Measurements from ENCODE around the gene FABP3. TPM values are rescaled to one million over a fixed set of nuclear protein-coding genes. Genes with fewer than 3 reads are reported as not detected.
A peak's percentile ranks its signal among the peaks of the same experiment; 100 is the strongest.

FABP3 gene
- polyA plus RNA-seq (2011; rRNA removed) (14.5 and 19.8 TPM in 2 replicates), polyA minus RNA-seq (2011; rRNA and poly(A)+ RNA removed) (11.0 and 11.4 TPM in 2 replicates)

DNA sequence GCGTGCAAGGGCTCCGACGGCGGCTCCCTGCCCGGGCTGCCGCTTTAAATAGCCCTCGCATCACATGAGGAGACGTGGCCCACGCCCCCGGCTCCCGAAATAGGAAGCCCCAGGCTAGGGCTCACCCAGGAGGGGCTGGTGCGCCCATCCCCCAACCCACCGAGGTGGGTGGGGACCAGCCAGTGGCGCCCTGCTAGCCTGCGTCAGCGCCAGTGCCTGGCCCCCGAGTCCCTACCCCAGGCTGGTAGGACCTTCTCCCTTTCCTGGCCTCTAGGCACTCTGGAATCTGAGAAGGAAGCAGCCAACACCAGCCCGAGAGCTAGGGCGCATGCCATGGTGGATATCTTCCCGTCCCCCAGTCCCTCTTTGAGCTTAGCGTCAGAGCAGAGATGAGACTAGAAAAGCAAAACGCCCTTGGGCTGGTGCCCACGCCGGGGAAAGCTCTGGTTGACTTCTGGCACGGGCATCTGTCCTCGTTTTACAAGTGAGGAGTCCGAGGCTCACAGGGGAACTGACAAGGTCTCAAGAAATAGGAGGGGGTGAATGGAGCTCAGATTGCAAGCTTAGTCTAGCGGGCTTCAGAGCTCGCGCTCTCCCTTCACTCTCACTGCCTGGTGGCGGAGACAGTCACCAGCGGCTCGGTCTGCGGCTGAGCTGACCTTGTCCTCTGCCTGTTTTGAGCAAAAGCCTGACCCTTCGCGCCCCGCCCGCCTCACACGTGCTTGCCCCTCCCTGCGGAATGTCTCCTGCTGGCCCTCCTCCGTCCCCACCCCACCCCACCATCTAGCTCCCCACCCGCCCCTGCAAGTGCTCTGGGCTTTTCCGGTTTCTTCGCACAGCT is at the start of gene FABP3:
Gene FABP3 (minus strand): TSS at position 21 of the 841 bp plus-strand sequence. CDS start 62 bp downstream, outside the sequence.
- H3K27me3 ChIP-seq (ENCODE audit: control insufficient read depth, insufficient read depth, low read length): no peaks in the 10 kb centered on the region
- ChIA-PET POLR2A (interaction anchor here (0.6 to 0.9 kb wide), 6 partner anchors 24 to 239 kb away, joined by 3 to 6 read pairs (median 3); no protein-coding TSS in a partner anchor), CTCF (interaction anchor here (0.5 to 1.8 kb wide), 8 partner anchors 21 to 189 kb away, joined by 4 to 12 read pairs (median 6); no protein-coding TSS in a partner anchor)
- H3K27ac ChIP-seq (ENCODE audit: low read depth, low read length): peak within 1 kb of the TSS; percentile 70
- TF ChIP-seq, protein P1, sequence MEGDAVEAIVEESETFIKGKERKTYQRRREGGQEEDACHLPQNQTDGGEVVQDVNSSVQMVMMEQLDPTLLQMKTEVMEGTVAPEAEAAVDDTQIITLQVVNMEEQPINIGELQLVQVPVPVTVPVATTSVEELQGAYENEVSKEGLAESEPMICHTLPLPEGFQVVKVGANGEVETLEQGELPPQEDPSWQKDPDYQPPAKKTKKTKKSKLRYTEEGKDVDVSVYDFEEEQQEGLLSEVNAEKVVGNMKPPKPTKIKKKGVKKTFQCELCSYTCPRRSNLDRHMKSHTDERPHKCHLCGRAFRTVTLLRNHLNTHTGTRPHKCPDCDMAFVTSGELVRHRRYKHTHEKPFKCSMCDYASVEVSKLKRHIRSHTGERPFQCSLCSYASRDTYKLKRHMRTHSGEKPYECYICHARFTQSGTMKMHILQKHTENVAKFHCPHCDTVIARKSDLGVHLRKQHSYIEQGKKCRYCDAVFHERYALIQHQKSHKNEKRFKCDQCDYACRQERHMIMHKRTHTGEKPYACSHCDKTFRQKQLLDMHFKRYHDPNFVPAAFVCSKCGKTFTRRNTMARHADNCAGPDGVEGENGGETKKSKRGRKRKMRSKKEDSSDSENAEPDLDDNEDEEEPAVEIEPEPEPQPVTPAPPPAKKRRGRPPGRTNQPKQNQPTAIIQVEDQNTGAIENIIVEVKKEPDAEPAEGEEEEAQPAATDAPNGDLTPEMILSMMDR (IDR thresholded peaks at IDR 0.05; ENCODE audit: low read depth, low read length): no peak
- no peak for DNase-seq (ENCODE audit: low read depth, low spot score)
- H3K4me3 ChIP-seq (ENCODE audit: low read depth, low read length): peak within 1 kb of the TSS; percentile 53
- no peaks in the 10 kb centered on the region for H3K9me3 ChIP-seq (ENCODE audit: control insufficient read depth, insufficient read depth, low read length)

DNA sequence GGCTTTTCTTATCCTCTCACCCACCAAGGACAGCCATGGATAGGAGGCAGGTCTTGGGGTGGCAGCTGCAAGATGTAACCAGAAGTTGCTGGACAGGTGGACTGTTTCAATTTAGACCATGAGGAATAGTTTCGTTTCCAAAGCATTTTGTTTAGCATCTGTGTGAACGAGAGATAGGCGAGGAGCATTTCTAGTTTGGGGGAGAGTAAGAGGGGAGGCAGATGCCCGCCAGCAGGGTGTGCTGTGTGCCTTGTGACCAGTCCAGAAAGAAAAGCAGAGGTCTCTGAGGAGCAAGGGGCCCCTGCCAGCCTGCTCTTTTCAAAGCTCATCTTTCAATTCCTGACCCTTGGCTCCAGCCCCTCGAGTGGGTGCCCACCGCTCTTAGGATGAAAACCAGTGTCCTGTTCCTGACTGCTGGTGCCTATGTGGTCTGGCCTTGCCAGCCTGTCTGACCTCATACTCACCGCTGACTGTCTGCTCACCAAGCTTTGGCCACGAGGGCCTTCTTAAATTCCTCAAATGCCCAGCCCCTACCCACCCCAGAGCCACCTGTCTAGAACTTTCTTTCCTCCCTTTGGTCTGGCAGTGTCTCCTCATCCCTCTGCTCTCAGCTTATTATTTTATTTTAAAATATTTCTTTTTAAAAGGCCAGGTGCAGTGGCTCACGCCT is 48.6 kb upstream of the FABP3 start:
- H3K27ac ChIP-seq (ENCODE audit: low read depth, low read length): no peak overlapping the region
- POLR2A ChIA-PET: interaction anchor here (1.0 to 1.3 kb wide), 2 partner anchors 27 to 45 kb away, joined by 3 read pairs; no protein-coding TSS in a partner anchor

DNA sequence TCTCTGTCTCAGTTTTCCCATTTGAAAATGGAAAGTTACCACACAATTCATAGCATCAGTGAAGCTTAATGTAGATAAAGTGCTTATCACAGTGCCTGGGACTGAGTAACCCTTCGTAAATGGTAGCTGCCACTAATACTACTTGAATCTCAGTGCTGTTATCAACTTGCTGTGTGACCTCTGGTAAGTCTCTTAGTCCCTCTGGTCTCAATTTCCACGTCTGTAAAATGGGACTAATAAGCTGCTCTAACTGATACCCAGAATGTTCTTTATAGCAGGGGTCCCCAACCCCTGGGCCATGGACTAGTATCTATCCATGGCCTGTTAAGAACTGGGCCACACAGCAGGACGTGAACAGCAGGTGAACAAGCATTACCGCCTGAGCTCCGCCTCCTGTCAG is 47.8 kb upstream of the FABP3 start:
- H3K27me3 ChIP-seq (ENCODE audit: control insufficient read depth, insufficient read depth, low read length): no peaks in the 10 kb centered on the region
- H3K4me3 ChIP-seq (ENCODE audit: low read depth, low read length): no peak overlapping the region
- H3K27ac ChIP-seq (ENCODE audit: low read depth, low read length): no peak overlapping the region
- TF ChIP-seq, protein P1 (IDR thresholded peaks at IDR 0.05; ENCODE audit: low read depth, low read length): no peak
- H3K9me3 ChIP-seq (ENCODE audit: control insufficient read depth, insufficient read depth, low read length): no peaks in the 10 kb centered on the region
- DNase-seq (ENCODE audit: low read depth, low spot score): no peak
- ChIA-PET POLR2A (no interaction called here), CTCF (interaction anchor here (0.6 to 9.2 kb wide), 9 partner anchors 10 to 652 kb away, joined by 3 to 238 read pairs (median 5); partner anchors contain the start of gene TMEM39B)

More for the DNA sequence above, 48.6 kb upstream of the FABP3 start:
- TF ChIP-seq, protein P1 (IDR thresholded peaks at IDR 0.05; ENCODE audit: low read depth, low read length): peak; percentile 70
- H3K27me3 ChIP-seq (ENCODE audit: control insufficient read depth, insufficient read depth, low read length): no peaks in the 10 kb centered on the region
- H3K9me3 ChIP-seq (ENCODE audit: control insufficient read depth, insufficient read depth, low read length): no peaks in the 10 kb centered on the region
- DNase-seq (ENCODE audit: low read depth, low spot score): no peak
- no peak overlapping the region for H3K4me3 ChIP-seq (ENCODE audit: low read depth, low read length)
- CTCF ChIA-PET: interaction anchor here (0.6 to 9.2 kb wide), 29 partner anchors 10 to 652 kb away, joined by 3 to 238 read pairs (median 5); partner anchors contain the start of genes SNRNP40, TMEM39B and ZCCHC17

DNA sequence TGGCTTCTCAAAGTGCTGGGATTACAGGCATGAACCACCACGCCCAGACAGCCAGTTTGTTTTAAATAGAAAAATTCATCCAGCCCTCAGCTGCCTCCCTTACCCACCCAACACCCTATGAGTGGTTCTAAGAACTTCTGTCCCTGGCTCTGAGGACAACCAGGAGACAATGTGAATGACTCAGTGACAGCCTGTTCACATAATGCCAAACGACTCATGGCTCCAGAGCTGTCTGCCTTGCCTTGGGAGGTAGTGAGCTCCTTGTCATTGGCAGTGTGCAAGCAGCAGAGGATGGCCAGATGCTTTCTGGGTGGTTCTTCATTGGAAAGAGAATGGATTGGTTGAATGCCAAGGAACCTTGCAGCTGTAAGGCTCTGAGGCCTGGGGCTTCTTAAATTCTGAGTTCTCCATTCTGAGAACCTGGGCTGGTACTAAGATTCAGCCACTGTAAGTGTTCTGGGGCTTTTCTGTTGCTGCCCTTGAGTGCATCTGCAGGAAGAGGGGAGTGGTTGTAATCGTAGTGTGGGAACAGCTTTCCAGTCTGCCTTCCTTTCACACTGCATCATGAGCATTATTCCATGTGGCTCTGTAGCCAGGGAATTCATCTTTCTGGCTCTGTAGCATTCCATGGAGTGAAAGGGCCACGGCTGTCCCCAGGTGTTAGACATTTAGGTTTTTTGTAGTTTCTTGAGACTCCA is 45.9 kb upstream of the FABP3 start:
- H3K27me3 ChIP-seq (ENCODE audit: control insufficient read depth, insufficient read depth, low read length): no peaks in the 10 kb centered on the region
- H3K4me3 ChIP-seq (ENCODE audit: low read depth, low read length): no peak overlapping the region
- no peak for DNase-seq (ENCODE audit: low read depth, low spot score)
- H3K27ac ChIP-seq (ENCODE audit: low read depth, low read length): no peak overlapping the region
- H3K9me3 ChIP-seq (ENCODE audit: control insufficient read depth, insufficient read depth, low read length): no peaks in the 10 kb centered on the region; the same call in 1 of the 2 replicates
- TF ChIP-seq, protein P1 (IDR thresholded peaks at IDR 0.05; ENCODE audit: low read depth, low read length): no peak
- ChIA-PET CTCF (interaction anchor here (0.8 to 9.2 kb wide), 3 partner anchors 22 to 235 kb away, joined by 4 to 238 read pairs (median 8); no protein-coding TSS in a partner anchor), POLR2A (interaction anchor here (0.6 kb wide), 1 partner anchor 45 kb away, joined by 3 read pairs; no protein-coding TSS in a partner anchor)
